DMS53 treated with DMSO at 0.1 percent for 48 hours (cell line): ENCODE data around the gene TBX21.
"Not testable (repeated sequence)": the region's sequence is repeated elsewhere in the genome, so short reads cannot be mapped to it uniquely, and the experiment has no call there.

ENCODE experiments used
- DNase-seq: peaks from one replicate; lab custom pipeline; 2025; ENCODE audit not compliant: unreplicated experiment; lab: John Stamatoyannopoulos, UW

TBX21 gene

GRCh38 chr17:47729476-47729875, 3.6 kb upstream of the TBX21 start:
- DNase-seq: no peak

DNA sequence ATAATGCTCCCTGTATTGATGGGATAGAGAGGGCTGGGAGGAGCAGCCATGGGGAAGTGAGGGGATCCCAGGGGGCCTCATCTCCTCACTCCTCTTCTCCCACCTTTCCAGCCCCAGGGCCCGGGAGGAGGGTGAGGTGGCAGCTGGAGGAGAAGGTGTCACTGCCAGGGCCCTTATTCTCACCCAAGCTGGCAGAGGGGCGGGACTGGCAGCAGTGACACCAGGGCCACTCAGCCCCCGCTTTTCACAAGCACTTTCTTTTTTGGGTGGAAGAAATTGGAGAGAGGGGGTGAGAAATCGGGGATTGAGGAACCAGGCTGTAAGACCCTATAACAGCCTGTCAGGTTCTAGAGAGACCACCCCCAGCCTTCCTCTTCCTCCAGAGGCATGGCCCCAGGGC, 2.4 kb upstream of the TBX21 start:
- no peak for DNase-seq

DNA sequence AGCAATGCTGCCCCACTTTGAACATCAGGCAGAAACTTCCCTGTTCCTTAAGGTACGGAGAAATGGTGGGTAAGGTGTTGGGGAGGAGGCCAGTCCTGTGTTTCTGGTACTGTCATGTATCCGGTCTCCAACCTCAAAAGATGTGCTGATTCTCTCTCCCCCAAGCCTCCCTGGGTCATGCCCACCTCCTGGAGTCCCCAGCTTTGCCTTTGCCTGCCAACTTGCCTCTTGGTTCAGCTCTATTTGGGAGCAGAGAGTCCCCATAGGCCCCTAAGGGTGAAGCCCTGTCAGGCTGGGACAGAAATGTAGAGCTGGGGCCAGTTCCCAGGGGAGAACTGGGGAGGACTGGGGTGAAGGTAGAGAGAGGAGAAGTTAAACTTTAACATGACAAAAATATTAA, 1.6 kb upstream of the TBX21 start:
- DNase-seq: no peak

DNA sequence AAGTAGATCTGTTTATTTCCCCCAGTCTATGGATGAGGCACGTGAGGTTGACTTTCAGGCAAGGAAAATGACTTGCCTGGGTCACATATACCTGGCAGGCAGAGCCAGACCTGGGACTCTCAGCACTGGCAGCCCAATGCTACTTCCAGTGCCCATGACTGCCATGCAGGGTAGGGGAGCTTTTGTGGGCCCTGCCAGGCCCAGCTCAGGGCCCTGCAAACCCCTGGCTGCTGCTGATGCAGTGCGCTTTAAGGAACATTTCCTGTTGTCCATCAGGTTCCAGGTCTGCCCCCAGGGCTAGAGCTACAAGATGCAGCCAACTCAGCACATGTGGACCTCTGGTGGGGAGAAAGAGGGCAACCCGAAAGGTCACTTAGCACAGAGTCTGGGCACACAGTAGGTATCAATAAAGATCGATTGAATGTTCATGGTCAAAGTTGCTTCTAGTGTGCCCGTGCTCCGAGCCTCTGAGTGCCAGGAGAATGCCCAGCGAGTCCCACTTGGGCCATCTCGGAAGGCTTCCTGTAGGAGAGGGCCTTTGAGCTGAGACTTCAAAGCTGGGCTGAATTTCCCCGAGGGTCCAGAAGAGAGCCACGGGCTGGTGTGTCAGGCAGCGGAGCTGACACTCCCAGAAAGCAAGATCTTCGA, 513 bp upstream of the TBX21 start:
- DNase-seq: no peak

- DNase-seq: no peak
These were observed 806 bp downstream of the TBX21 start for GRCh38 chr17:47733674-47734410.

DNA sequence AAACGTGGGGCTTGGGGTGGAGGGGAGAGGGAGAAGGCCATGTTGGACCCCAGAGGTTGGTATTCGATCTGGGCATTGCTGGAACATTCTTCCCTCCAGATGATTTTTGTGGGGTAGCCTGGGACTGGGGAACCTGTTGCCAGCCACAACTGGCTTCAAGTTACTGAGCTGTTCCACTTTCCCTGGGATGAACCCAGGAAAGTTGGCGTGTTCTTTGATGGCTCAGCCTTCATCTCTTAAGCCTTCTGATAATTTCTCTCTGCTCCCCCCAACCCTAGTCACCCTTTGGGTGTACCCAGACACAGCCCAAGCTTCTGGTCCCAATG, 2.1 kb downstream of the TBX21 start:
- DNase-seq: no peak

DNA sequence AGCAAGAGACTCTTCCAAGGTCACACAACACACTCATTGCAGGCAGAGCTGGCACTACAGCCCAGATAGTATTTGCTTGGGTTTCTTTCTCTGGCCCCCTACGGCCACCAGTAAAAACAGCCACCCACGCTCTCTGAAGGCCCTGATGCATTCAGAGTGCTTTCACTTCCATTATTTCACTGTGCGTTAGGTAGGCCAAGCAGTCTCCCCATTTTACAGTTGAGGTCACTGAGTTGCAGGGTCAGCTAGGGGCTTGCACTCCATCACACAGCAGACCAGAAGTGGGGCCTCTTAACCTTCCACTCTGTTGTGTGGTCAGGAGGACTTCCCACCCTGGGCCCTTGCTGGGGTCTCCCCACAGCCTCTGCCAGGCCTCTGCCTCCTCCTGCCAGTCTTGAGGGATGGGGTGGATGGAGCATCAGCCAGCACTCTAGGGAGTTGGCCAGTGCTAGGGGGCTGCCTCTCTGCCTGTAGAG, 2.5 kb downstream of the TBX21 start:
- DNase-seq: no peak

GRCh38 chr17:47736501-47737495, 3.8 kb downstream of the TBX21 start:
- no peak for DNase-seq

GRCh38 chr17:47738178-47738577, 5.1 kb downstream of the TBX21 start:
- DNase-seq: no peak

GRCh38 chr17:47739150-47739549, 6.1 kb downstream of the TBX21 start:
- no peak for DNase-seq

DNA sequence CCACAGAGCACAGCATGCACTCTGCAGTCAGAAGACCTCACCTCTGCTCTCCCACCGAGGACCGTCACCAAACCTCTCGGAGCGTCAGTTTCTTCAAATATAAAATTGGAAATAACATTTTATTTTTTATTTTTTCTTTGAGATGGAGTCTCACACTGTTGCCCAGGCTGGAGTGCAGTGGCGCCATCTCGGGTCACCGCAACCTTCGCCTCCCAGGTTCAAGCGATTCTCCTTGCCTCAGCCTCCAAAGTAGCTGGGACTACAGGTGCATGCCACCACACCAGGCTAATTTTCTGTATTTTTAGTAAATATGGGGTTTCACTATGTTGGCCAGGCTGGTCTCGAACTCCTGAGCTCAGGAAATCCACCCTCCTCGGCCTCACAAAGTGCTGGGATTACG, 6.9 kb downstream of the TBX21 start:
- not testable (repeated sequence) for DNase-seq

DNA sequence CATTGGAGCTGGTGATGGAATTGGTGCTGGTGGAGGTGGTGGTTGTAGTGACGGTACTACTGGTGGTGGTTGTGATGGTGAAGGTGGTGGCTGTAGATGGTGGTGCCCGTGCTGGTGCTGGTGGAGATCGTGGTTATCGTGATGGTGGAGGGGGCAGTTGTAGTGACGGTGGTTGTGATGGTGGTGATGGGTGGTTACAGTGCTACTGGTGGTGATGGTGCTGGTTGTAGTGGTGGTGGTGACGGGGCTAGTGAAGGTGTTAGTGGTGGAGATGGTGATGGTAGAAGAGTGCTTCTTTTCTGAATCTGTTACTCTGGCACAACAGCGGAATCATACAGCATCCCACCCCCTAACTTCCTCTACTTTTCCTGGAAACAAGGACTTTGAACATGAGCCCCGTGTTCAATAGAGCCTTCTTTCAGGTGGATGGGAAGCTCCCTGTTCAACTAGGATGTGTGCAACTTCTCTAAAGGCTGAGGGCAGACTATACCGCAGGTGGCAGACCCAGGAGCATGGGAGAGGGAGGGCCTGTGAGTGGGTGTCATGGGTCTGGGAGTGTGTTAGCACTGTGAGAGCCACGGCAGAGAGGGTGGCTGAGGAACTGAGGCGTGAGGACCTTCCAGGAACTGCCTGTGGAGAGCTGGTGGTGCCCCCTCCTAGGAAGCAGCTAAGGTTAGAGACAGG, 8.2 kb downstream of the TBX21 start:
- DNase-seq: no peak

GRCh38 chr17:47741793-47742145, 8.7 kb downstream of the TBX21 start:
- DNase-seq: peak; percentile 82

DNA sequence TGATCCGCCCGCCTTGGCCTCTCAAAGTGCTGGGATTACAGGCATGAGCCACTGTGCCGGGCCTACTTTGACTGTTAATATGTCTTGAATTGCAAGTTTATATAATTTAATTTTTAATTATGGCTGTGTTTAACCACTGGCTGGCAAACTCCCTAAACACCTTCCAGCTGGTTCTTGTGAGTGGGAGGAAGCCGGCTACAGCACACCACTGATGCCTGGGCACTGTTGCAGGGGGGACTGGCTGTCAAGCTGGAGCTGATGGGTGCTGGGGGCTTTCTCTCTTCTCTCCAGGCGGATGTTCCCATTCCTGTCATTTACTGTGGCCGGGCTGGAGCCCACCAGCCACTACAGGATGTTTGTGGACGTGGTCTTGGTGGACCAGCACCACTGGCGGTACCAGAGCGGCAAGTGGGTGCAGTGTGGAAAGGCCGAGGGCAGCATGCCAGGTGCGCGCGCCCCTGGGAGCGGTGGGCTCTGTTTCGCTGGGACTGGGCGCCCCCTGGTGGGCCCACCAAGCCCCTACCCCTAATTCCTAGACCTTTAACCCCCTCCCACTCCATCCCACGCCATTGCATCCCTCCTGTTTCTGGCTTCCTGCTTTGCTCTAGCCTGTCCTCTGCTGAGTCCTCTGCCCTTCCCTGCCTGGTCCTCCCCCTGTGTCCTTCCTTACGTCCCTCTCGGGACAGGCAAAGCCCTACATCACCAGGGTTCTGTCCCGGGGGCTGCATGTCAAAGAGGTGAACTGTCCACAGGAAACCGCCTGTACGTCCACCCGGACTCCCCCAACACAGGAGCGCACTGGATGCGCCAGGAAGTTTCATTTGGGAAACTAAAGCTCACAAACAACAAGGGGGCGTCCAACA, 9.5 kb downstream of the TBX21 start:
- DNase-seq: no peak

DNA sequence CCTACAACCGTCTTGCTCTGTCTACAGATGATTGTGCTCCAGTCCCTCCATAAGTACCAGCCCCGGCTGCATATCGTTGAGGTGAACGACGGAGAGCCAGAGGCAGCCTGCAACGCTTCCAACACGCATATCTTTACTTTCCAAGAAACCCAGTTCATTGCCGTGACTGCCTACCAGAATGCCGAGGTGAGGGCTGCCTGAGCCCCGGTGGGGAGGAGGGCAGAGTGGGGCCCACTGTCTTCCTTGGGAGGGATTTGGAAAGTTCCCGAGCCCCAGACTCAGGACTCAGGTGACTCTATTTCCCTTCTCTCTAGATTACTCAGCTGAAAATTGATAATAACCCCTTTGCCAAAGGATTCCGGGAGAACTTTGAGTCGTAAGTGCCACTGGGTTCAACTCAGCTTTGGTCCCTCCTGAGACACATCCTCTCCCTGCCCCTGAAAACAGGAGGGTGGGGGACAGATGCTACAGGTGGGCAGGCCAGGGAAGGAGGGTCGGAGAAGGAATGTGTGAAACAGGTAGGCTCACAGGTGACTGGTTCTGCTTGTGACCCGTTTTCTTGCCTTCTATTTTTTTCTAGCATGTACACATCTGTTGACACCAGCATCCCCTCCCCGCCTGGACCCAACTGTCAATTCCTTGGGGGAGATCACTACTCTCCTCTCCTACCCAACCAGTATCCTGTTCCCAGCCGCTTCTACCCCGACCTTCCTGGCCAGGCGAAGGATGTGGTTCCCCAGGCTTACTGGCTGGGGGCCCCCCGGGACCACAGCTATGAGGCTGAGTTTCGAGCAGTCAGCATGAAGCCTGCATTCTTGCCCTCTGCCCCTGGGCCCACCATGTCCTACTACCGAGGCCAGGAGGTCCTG, 11.4 kb downstream of the TBX21 start:
- no peak for DNase-seq

GRCh38 chr17:47745037-47745380, 12.0 kb downstream of the TBX21 start:
- no peak for DNase-seq

DNA sequence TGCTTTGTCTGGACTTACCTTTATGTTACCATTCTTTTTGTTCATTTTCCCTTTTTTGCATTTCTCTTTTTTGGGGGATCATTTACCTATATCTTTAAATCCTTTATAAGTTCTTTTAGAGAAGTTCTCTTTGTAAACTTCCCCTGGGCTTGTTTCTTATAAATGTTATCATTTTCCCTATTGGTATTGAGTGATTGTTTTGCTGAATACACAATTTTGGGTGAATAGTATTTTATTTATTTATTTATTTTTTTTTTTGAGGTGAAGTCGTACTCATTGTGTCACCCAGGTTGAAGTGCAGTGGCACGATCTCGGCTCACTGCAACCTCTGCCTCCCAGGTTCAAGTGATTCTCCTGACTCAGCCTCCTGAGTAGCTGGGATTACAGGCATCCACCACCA, 18.4 kb downstream of the TBX21 start:
- no peak for DNase-seq

DNA sequence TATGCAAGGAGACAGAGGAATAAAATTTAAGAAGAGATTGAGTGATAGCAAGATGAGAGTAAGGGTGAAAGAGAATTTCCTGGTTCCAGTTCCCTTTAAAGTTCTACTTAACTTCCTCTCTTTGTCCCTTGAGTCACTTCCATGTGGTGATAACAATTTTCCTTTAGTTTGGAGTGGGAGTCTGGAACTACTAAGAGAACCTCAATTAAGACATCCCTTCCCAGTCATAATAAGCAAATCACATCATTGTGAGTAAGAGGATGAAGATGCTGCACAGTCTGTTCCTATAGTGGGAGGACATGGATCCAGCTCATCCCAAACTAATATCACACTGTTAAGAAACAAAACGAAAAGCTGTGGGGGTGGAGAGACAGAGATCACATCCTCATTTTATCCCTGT, 24.4 kb downstream of the TBX21 start:
- no peak for DNase-seq

GRCh38 chr17:47760409-47761140, 27.5 kb downstream of the TBX21 start:
- DNase-seq: no peak
